Islet precursor cell (in vitro differentiated cells): ENCODE measurements around the gene MRPL36.

Source experiments
- DNase-seq: peaks from one replicate; pipeline ENCODE4 v3.0.0-alpha.2; 2018

Gene MRPL36

DNA sequence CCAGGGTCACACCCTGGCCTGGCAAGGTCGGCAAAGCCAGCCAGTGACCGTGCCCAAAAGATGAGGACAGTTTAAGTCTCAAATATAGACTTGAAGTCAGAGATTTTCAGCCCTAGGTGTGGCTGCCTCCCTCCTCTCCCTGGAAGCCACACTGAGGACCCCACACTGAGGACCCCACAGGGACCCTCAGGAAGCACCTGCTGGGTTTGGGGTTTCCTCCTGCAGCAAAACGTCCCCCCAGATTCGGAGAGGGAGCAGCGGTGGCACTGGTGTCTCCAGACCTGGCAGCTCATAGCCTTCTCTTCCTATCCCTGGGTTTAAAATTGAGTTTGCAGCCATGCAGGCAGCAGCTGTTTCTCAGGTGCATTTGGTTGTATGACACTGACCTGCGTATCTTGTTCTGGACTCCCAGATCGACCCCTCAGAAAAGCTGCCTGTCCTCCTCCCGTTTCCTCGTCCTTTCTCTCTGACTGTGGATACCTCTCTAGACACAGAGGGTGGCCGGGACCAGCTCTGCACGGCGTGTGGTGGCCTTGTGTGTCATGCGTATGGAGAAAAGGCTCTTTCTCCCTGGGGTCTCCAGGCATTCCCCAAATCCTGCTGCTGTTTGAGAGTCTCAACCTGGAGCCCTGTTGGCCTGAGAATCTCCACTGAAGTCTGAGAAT is 36.6 kb downstream of the MRPL36 start:
- peak; percentile 37 for DNase-seq

DNA sequence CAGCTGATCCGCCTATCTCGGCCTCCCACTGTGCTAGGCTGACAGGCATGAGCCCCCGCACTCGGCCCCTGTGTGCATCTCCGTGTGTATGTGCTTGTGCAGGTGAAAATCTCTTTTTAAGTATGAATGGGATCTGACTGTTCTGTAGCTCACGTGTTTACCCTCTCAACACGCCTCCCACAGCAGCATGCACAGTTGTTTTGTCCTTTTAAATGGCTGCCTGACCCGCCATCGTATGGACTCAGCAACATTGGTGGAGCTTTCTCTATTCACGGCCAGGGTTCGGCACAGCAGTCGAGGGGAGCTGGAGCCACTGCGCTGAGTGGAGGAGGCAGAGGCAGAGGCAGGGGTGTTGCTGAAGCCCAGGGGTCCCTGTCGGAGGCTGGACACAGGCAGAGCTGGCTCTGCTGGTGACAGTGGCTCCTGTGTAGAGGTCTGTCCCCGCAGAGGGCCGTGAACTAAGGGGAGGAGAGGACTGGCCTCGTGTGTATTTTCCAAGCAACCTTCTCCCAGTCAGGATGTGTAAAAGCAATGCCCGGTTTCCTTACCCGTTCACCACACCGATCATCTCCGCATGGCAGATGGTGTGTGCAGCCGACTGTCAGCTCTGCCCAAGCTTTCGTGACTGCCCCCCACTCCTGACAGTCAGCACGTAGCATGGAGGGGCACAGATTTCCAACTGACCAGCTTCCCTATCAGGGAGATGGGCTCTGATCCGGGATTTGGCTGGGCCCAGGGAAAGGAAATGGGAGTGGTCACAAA is 37.3 kb downstream of the MRPL36 start:
- peak; percentile 43 for DNase-seq

DNA sequence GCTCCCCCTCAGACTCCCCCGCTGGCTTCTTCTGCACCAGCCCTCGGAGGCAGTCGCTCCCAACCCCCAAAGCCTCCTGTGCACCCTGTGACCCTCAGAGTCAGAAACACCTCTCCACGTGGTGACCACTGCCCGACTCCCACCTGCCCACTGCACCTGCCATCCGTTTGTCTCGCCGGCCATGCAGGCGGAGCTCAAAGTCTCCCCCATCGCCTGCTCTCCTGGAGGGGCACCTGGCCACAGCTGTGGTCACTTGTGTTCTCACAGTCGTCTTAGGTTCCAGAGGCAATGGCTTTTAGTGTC is 38.2 kb downstream of the MRPL36 start:
- no peak for DNase-seq

DNA sequence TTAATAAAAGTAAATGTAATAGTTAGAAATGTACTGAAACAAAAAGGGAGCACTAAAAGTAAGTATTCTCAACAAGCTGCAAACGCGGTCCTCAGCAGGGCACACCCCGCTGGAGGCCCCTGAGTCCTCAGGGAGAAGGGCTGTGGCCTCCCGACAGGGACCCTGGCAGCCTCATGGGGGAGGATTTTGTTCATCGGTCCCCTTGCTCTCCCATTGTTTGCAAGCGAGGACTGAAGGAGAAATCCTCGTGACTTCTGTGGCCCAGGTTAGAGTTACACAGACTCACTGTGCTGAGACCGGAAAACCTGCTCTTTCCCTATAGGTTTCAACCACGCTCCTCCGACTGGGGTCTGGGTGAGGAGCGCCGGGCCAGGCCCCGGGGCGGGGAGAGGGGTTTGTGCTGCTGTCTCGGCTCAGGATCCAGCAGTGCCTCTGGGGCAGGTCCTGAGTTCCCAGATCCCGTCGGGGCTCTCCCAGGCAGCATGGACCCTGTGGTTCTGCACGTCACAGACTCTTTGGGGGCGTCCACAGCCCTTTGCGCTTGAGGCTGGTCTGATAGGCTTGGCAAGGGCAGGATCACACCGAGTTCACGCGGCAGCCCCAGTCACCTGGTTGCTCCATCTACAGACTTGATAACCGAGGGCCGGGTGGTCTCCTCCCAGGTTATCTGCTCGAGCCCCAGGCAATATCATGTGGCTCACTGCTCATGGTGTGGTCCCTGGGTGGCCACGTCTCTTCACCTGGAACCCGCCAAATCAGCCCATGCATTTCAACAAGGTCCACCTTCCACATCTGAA is 38.8 kb downstream of the MRPL36 start:
- DNase-seq: peak; percentile 47

DNA sequence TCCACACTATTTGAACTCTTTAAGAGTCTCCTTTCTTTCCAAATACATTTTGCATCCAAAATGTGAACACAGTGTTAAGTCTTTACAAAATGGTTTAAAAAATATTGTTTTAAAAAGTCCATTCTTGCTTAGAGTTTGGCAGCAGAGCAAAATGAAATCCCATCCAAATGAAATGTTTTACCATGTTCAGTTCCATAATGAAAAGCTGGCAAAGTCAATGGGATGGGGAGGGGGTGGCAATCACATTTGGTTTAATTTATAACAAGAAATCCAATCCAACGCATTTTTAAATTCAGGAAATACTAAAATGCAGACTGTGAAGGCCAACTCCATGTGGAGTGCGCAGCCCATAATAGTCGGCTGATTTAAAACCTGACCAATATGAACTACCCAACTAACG is 39.4 kb downstream of the MRPL36 start:
- DNase-seq: no peak

DNA sequence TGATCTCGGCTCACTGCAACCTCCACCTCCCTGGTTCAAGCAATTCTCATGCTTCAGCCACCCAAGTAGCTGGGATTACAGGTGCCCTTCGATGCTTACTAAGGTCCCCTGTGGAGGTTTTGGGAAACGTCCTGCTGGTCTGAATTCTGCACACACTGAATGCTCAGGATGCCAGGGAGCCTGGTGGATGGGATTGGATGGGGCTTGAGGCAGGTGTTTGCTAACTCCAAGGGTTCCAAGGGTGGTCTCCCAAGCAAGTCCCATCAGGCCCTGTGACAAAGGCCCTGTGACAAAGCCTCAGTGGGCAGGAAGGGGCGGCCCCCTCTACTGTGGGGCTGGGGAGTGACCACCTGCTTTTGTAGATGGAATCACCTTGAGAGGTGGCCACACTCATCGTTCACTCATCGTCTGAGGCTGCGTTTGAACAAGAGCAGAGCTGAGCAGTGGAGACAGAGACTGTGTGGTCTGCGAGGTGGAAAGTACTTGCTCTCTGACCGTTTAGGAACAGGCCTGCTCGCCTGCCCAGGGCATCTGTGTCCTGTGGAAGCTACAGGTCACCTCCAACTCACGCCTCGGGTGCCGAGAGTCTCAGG is 40.2 kb downstream of the MRPL36 start:
- peak; percentile 18 for DNase-seq

DNA sequence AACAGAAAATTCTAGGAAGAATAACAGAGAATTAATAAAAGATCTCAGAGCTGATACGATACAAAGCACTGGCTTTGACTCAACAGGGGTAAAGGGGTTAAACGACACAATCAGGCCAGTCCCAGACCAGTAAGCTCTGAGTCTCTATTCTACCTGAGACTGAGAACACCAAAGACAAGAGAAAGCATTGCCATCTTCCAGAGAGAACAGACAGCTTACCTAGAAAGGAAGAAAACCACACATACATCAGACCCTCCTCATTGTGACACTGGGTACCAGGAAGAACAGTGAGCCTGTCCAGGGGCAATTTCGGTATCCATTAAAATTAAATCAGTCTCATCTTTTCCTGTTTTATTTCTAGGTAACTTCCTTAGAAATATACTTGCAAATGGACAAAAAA is 41.1 kb downstream of the MRPL36 start:
- no peak for DNase-seq

DNA sequence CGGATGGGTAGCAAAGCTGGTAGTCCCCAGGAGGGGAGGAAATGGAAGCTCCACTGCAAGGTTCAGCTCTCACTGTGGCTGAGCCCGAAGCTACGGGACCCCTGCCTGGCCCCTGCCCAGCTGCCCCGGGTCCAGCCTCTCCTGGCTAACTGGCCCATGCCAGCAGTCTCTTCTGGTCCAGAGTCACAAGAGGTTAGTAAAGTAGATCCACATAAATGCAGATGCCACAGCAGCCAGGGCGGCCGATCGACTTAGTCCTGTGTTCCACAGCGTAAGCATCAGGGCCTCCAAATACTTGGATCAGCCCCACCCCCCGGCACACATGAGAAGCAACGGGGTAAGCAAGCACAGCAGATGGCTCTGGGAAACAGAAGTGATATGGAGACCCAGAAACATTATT is 42.1 kb downstream of the MRPL36 start:
- peak; percentile 33 for DNase-seq

DNA sequence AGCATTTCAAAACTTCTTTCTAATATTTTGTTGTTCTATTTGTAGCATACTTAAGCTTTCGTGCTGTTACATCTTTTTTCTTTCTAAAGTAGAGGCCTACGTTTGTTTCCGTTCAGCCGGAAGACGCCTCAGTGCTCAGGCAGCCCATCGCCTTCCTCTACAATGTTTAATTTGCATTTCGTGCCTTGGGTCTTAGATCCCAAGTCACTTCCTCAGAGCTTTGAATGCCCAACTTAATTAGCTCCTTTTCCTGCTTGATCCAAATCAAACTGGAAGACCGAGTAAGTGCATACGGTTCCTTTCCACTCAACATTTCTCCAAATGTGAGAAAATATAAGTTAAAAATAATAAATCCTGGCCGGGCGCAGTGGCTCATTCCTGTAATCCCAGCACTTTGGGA is 43.2 kb downstream of the MRPL36 start:
- no peak for DNase-seq

DNA sequence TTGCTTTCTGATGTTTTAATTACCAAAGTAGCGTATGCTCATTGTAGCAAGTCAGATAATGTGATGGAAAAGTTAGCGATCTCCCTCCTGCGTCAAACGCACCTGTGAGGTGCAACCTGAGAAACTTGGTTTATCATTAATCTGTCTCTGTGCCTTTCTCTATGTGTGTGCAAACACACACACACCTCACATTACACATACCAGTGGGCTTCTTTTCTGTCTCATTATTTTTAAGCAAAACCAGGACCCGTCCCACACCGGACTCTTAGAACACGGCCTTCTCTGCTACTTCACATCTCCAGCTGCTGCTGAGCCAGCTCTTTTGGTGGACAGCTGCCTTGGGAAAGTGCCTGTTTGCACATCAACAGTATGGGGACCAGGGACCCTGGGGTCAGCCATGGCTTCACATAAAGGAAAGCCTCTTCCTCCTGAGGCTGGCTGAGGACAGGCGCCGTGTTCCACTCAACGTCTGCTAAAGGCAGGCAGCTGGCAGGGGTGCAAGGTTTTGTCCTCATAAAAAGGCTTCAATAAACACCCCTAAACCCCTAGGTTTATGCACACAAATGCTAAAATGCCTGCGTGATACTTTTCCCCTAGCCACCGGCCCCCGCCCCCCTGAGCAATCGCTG is 44.2 kb downstream of the MRPL36 start:
- peak; percentile 45 for DNase-seq

DNA sequence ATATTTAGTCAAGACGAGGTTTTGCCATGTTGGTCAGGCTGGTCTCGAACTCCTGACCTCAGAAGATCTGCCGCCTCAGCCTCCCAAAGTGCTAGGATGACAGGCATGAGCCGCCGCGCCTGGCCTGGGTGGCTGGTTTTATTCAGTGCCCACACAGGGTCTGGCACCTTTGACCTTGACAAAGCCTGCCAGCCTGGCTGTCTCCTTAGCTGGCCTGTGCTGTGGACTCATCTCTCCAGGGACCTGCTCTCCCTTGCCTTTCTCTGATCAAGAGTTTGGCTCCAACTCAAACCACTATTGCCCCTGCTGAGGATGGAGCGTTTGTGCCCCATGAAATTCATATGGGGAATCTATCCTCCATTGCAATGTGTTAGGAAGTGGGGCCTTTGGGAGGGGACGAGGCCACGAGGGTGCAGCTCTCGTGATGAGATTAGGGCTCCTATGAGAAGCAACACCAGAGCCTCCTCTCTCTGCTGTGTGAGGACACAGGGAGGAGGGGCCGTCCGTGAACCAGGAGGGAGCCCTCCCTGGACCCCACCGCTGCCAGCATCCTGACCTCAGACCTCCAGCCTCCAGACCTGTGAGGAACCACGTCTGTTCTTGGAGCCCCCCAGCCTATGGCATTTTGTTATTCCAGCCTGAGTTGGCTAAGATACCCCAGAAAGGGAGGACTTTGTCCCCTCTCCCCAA is 45.0 kb downstream of the MRPL36 start:
- DNase-seq: peak; percentile 23

DNA sequence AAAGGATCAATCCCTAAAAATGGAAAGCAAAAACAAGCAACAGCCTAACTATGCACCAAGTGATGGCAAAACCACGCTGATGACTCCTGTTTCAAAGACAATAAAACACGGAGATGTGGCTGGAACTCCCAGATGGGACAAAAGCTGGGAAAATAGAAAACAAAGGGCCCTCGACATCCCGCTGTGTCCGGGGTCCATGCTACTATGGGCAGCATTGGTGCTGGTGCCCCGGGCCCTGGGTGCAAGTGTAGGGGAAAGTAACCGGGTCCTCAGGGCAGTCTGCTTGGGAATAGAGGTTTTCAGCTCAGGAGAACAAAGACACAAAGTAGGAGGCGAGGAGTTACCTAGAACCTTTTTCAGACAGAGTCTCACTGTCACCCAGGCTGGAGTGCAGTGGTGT is 46.1 kb downstream of the MRPL36 start:
- DNase-seq: peak; percentile 27

DNA sequence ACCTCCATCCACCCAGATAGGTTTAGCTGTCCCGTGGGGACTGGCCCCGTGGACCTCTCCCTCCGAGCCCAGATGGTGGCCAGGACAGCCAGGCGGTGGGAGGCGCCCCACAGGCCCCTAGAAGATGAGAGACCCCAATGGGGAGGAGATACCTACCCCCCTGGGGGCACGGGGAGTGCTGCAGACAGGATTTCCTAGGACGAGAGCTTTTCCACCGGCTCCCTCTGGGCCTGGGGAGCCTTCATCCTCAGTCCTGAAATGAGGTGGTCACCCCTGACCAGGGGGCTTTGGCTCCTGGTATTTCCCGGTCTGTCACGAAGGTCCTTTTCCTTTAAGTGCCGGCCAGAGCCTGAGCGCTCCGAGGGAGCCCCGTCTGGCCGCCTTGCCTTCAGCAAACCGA is 46.8 kb downstream of the MRPL36 start:
- peak; percentile 50 for DNase-seq

DNA sequence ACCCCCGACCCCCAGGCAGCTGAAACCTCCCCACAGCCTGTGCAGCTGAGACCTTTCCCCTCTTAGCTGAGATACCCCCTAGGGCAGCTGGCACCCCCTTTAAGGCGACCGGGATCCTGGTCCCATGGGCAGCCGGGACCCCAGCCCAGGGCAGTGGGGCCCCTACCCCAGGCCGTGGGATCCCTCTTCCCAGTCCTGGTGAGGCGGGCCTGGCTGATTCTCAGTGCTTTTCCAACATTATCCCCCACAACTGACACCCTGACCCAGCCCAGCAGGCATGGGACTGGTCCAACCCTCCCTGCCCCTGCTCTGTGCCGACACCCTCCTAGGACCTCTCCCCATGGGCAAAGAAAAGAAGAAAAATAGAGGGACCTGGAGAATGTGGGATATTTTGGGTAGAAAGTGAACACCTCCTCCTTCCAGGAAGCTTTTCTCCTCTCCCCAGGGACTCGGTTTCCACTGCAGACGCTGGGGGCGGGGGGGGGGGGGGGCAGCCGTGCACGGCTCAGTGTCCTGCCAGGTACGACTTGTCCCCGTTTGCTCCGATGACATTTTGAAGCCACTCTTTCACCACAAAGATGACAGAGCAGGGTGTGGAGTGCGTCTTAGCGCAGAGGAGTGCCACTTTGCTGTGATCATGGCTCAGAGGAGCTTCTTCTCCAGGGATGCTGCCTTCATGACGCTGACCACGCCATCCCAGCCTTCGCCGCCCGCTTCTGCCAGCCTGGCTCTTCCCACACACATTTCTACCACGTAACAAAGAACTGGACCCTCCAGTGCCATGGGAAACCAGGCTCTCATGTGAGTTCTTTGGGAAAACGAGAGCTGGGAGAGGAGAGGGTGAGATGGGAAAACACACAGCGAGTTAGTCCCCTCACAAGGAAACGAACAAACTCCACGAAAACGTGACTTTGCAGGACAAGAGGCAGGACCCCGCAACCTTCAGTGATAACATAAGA is 47.5 kb downstream of the MRPL36 start:
- DNase-seq: peak; percentile 32

DNA sequence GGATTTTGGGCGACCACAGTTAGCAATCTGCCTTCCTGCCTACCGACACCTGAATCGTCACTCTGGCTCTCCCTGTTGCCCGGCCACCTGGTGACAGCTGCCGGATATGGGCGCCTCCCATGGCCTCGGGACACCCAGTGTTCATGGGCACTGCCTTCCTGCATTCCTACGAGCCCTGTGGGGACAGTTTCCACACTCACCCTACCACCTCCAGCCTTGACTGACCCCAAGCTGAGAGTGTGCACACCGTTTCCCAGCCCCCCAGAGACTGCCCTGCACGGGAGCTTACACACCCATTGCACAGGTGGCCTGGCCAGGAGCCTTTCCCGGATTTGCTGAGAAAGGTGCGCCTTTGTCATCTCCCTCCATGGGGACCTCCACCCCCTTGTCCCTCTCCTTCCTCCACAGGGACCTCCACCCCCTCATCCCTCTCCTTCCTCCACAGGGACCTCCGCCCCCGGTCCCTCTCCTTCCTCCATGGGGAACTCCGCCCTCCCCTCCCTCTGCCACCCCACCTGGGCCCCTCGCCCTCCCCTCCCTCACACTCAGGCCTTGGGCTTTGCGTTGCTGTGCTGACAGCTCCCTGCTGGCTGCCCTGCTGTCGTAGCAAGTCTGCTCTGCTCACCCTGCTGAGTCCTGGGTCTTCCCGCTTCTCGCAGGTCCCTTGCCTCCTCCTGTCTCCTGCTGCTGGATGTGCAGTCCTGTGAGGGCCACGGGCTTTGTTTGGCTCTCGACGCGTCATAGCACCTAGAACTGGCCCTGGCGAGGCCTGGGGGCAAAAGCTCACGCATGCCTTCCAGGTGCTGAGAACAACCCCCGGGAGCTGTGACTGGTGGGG is 48.4 kb downstream of the MRPL36 start:
- DNase-seq: peak; percentile 51

DNA sequence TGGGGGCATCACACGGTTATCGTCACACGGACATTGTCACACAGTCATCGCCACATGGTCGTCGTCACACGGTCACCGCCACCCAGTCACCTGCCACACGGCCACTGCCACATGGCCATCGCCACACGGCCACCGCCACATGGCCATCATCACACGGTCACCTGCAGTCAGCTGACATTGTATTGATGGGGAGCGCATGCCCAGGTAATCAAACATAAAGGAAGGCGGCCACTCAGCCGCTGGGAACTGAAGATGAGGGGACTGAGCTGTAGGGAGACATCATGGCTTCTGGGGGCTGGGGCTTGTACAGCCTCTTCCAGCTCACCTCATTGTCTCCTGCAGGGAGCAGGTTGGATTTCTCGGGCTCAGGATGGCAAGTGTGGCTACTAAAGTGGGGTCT is 49.2 kb downstream of the MRPL36 start:
- DNase-seq: peak; percentile 36

DNA sequence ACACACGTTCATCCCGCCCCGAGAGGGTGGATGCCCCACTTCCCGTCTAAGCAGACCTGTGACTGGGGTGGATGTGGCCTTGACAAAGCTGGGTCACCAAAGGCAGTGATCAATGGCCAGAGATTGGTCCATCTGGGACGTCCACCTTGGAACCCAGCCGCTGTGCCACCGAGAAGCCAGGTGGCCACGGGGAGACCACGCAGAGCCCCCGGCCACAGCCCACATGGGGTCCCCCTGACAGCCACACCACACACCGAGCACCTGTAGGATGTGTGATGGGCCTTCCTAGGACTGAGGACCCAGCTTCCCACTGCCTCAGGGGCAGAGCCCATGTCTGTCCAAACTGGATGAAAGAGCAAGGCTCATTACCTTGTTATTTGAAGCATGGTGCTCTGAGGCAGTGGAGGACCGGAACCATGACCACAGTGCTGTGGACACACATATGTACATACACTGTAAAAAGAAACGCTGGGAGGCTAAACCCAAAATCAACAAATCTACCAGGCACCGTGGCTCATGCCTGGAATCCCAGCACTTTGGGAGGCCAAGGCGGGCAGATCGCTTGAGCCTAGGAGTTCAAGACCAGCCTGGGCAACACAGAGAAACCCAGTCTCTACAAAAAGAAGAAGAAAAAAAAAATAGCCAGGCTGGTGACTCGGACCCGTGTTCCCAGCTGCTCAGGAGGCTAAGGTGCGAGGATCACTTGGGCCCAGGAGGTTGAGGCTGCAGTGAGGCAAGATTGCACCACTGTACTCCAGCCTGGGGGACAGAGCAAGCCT is 50.1 kb downstream of the MRPL36 start:
- peak; percentile 43 for DNase-seq

DNA sequence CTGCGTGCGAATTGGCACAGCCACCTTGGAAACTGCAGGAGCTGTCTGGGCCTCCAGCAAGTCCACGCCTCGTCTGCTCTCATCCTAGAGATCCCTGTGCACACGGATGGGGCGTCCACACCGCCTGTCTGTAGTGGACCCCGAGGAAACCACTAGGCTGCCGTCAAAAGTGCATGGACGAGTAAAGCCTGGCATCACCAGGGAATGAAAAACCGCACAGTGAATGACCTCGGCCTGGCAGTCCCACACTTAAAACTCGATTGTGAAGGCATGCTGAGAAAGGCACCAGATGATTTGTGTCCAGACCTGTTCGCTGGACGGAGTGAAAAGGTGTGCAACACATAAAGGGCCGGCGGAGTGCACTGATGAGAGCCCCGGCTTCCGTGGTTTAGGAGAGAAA is 50.8 kb downstream of the MRPL36 start:
- DNase-seq: peak; percentile 43
